ENCODE measurements around the gene DCDC2C. TPM values are rescaled to one million over a fixed set of nuclear protein-coding genes. Genes with fewer than 3 reads are reported as not detected.

DCDC2C gene
- total RNA-seq, 8 experiments from 2014 or later = not detected

- H3K4me3 ChIP-seq = no peak overlapping the region
- ATAC-seq (replicated peaks in 6 of 8) = no peak
- 25 to 97% (median 72%) methylated on average over 3 to 8 of the region's 8 CpGs; no CpG with 5 or more reads in 1 of the 10 experiments for WGBS, 10 experiments
- in situ Hi-C loops (cut with MboI; ENCODE audit: low pct_unique_long_range_greater_than_20kb in 2 of 9, low sequenced_read_pairs in 9 of 9, unreplicated experiment in 9 of 9) = no loop called here
- peaks cover 8 to 9% of the 10 kb centered on the region in 2 donors for H3K4me1 ChIP-seq (replicated peaks in 1 of 2)
- H3K27ac ChIP-seq = no peak overlapping the region
Measured at GRCh38 chr2:3664925-3665324, 38.5 kb upstream of the DCDC2C start.

- H3K27ac ChIP-seq = peak overlapping the region; percentile 47 to 49
- WGBS, 10 experiments = 30 to 100% (median 68%) methylated on average over 1 to 15 of the region's 16 CpGs; no CpG with 5 or more reads in 3 of the 10 experiments
- no peak overlapping the region for H3K4me3 ChIP-seq
- ATAC-seq (replicated peaks in 6 of 8) = peak in 3 of 8 experiments; percentile 24 to 37 (median 31)
- peaks cover 6 to 8% of the 10 kb centered on the region in 2 donors for H3K4me1 ChIP-seq (replicated peaks in 1 of 2)
- in situ Hi-C loops (cut with MboI; ENCODE audit: low pct_unique_long_range_greater_than_20kb in 2 of 9, low sequenced_read_pairs in 9 of 9, unreplicated experiment in 9 of 9) = no loop called here
Measured at GRCh38 chr2:3665886-3666612, 37.3 kb upstream of the DCDC2C start.

- H3K4me1 ChIP-seq (replicated peaks in 1 of 2) = peaks cover 6 to 8% of the 10 kb centered on the region in 2 donors
- ATAC-seq (replicated peaks in 6 of 8) = peak in 1 of 8 experiments; percentile 14
- H3K27ac ChIP-seq = peak overlapping the region; percentile 47 to 49
- 30 to 100% (median 88%) methylated on average over 3 to 10 of the region's 18 CpGs; no CpG with 5 or more reads in 3 of the 10 experiments for WGBS, 10 experiments
- no peak overlapping the region for H3K4me3 ChIP-seq
- in situ Hi-C loops (cut with MboI; ENCODE audit: low pct_unique_long_range_greater_than_20kb in 2 of 9, low sequenced_read_pairs in 9 of 9, unreplicated experiment in 9 of 9) = no loop called here
Measured at GRCh38 chr2:3666613-3666975, 36.8 kb upstream of the DCDC2C start.

GRCh38 chr2:3667151-3667631 is 36.2 kb upstream of the DCDC2C start:
- H3K4me1 ChIP-seq (replicated peaks in 1 of 2) = peaks cover 6 to 8% of the 10 kb centered on the region in 2 donors
- no peak overlapping the region for H3K4me3 ChIP-seq
- no peak for ATAC-seq (replicated peaks in 6 of 8)
- 12 to 100% (median 91%) methylated on average over 1 to 13 of the region's 23 CpGs; no CpG with 5 or more reads in 1 of the 10 experiments for WGBS, 10 experiments
- in situ Hi-C loops (cut with MboI; ENCODE audit: low pct_unique_long_range_greater_than_20kb in 2 of 9, low sequenced_read_pairs in 9 of 9, unreplicated experiment in 9 of 9) = no loop called here
- H3K27ac ChIP-seq = no peak overlapping the region

DNA sequence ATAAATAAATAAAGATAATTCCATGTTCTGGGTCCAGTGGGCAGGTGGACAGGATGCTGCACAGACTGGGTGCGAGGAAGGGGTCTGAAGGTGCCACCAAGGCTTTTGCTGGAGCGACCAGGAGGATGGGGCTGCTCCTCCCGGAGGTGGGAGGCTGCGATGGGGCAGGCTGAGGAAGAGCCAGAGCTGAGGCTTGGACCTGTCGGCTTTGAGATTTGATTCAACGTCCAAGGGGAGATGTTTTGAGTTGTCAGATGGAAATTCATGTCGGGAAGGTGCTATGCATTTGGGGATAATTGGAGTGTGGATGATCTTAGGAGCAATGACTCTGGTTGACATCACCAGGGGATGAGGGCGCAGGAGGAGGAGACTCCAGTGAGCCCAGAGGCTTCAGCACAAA is 33.7 kb upstream of the DCDC2C start:
- no peak overlapping the region for H3K27ac ChIP-seq
- H3K4me3 ChIP-seq = no peak overlapping the region
- peaks cover 6 to 8% of the 10 kb centered on the region in 2 donors for H3K4me1 ChIP-seq (replicated peaks in 1 of 2)
- in situ Hi-C loops (cut with MboI; ENCODE audit: low pct_unique_long_range_greater_than_20kb in 2 of 9, low sequenced_read_pairs in 9 of 9, unreplicated experiment in 9 of 9) = no loop called here
- ATAC-seq (replicated peaks in 6 of 8) = no peak
- 40 to 100% (median 80%) methylated on average over 1 to 7 of the region's 8 CpGs; no CpG with 5 or more reads in 5 of the 10 experiments for WGBS, 10 experiments

GRCh38 chr2:3670376-3670775 is 33.0 kb upstream of the DCDC2C start:
- no peak for ATAC-seq (replicated peaks in 6 of 8)
- Histone ChIP-seq H3K4me3 (no peak overlapping the region), H3K4me1 (replicated peaks in 1 of 2) (peaks cover 6 to 8% of the 10 kb centered on the region in 2 donors), H3K27ac (no peak overlapping the region)
- in situ Hi-C loops (cut with MboI; ENCODE audit: low pct_unique_long_range_greater_than_20kb in 2 of 9, low sequenced_read_pairs in 9 of 9, unreplicated experiment in 9 of 9) = no loop called here
- 50 to 100% (median 66%) methylated on average over 1 to 7 of the region's 15 CpGs; no CpG with 5 or more reads in 4 of the 10 experiments for WGBS, 10 experiments

GRCh38 chr2:3670941-3671340 is 32.4 kb upstream of the DCDC2C start:
- in situ Hi-C loops (cut with MboI; ENCODE audit: low pct_unique_long_range_greater_than_20kb in 2 of 9, low sequenced_read_pairs in 9 of 9, unreplicated experiment in 9 of 9) = no loop called here
- no peak for ATAC-seq (replicated peaks in 6 of 8)
- peaks cover 5 to 6% of the 10 kb centered on the region in 2 donors for H3K4me1 ChIP-seq (replicated peaks in 1 of 2)
- 22 to 100% (median 63%) methylated on average over 2 to 5 of the region's 11 CpGs; no CpG with 5 or more reads in 4 of the 10 experiments for WGBS, 10 experiments
- no peak overlapping the region for H3K27ac ChIP-seq
- H3K4me3 ChIP-seq = no peak overlapping the region

DNA sequence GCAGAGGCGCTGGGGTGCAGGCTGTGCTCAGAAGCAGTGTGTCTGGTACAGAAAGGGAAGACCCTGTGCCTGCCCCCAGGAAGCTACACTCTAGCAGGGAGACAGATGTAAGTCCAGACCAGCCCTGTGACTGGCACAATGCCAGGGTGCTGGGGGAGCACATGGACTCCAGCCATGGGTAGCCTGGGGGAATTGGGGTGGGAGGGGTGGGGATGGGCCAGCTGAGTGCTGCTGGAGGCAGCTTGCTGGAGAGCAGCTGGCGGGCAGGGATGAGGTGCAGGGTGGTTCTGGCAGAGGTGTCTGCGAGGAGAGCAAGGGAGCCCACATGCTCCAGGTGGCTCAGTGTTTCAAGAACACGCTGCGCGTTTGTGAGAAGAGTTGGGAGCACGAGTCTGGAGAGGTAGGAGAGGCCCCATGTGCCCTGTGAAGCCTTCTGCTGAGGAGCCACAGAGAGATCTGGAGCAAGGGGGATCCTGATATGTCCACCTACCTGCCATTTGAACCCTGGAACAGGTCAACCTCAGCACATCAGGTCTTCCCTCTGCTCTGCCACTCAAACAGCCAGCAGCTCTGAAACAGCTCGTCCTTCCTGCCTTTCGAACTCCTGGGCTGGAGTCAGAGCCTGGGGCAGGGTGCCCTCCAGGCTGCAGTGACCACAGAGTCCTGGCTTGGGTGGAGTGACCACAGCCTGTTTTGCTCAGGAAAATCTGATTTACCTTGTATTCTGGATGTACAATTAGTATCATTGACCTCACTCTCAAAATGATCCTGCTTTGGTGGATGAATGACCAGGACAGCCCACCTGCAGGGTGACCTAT is 30.3 kb upstream of the DCDC2C start:
- 40% methylated on average over 1 of the region's 9 CpGs; no CpG with 5 or more reads in 9 of the 10 experiments for WGBS, 10 experiments
- no peak overlapping the region for H3K27ac ChIP-seq
- in situ Hi-C loops (cut with MboI; ENCODE audit: low pct_unique_long_range_greater_than_20kb in 2 of 9, low sequenced_read_pairs in 9 of 9, unreplicated experiment in 9 of 9) = no loop called here

GRCh38 chr2:3674066-3674845 is 29.1 kb upstream of the DCDC2C start:
- in situ Hi-C loops (cut with MboI; ENCODE audit: low pct_unique_long_range_greater_than_20kb in 2 of 9, low sequenced_read_pairs in 9 of 9, unreplicated experiment in 9 of 9) = no loop called here
- H3K4me1 ChIP-seq (replicated peaks in 1 of 2) = no peaks in the 10 kb centered on the region
- no peak overlapping the region for H3K27ac ChIP-seq
- no peak overlapping the region for H3K4me3 ChIP-seq
- ATAC-seq (replicated peaks in 6 of 8) = no peak
- WGBS, 10 experiments = 0 to 100% (median 87%) methylated on average over 2 to 9 of the region's 9 CpGs; no CpG with 5 or more reads in 1 of the 10 experiments

More for the DNA sequence above, 30.3 kb upstream of the DCDC2C start:
- Histone ChIP-seq H3K4me3 (no peak overlapping the region), H3K4me1 (replicated peaks in 1 of 2) (no peaks in the 10 kb centered on the region)
- peak in 3 of 8 experiments; percentile 68 to 78 (median 75) for ATAC-seq (replicated peaks in 6 of 8)

DNA sequence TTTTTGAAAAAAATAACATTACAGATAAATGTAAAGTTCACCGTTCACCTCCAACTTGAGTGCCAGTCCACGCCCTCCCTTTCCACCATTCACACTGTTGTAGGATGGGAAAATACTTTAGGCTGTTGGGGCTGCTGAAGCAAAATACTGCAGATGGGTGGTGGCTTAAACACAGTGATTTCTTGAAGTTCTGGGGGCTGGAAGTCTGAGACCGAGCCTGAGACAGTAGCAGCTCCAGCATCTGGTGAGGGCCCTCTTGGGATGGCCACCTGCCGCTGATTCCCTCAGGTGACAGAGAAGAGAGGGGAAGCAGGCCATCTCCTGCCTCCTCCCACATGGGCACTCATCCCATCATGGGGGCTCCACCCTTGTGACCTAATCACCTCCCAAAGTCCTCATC is 27.7 kb upstream of the DCDC2C start:
- no peak overlapping the region for H3K4me3 ChIP-seq
- no peak overlapping the region for H3K27ac ChIP-seq
- no peaks in the 10 kb centered on the region for H3K4me1 ChIP-seq (replicated peaks in 1 of 2)
- ATAC-seq (replicated peaks in 6 of 8) = no peak
- in situ Hi-C loops (cut with MboI; ENCODE audit: low pct_unique_long_range_greater_than_20kb in 2 of 9, low sequenced_read_pairs in 9 of 9, unreplicated experiment in 9 of 9) = no loop called here
- WGBS, 10 experiments = 70 to 100% (median 100%) methylated on average over 1 to 4 of the region's 4 CpGs; no CpG with 5 or more reads in 5 of the 10 experiments

DNA sequence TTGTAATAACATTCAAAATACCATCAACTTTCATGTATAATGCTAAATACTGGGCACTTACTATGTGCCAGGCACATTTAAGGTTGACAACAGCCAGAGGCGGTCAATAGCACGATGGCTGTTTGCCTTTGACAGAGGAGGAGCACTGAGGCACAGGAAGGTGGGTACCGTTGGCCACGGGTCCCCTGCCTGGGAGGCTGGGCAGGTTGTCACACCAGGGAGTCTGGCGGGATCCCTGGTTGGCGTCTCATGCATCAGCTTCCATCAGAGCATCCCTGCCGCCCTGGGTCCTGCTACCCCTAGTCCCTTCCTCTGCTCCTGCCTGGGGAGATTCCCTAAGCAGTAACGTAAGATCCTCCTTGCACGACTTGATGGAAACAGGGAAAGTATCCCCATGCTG is 25.9 kb upstream of the DCDC2C start:
- WGBS, 10 experiments = 44 to 100% (median 67%) methylated on average over 1 to 3 of the region's 9 CpGs; no CpG with 5 or more reads in 3 of the 10 experiments
- Histone ChIP-seq H3K27ac (no peak overlapping the region), H3K4me1 (replicated peaks in 1 of 2) (no peaks in the 10 kb centered on the region), H3K4me3 (no peak overlapping the region)
- ATAC-seq (replicated peaks in 6 of 8) = no peak
- in situ Hi-C loops (cut with MboI; ENCODE audit: low pct_unique_long_range_greater_than_20kb in 2 of 9, low sequenced_read_pairs in 9 of 9, unreplicated experiment in 9 of 9) = no loop called here

- ATAC-seq (replicated peaks in 6 of 8) = no peak
- WGBS, 10 experiments = 16 to 95% (median 75%) methylated on average over 3 to 9 of the region's 9 CpGs; no CpG with 5 or more reads in 3 of the 10 experiments
- no peak overlapping the region for H3K27ac ChIP-seq
- H3K4me3 ChIP-seq = no peak overlapping the region
- H3K4me1 ChIP-seq (replicated peaks in 1 of 2) = no peaks in the 10 kb centered on the region
- in situ Hi-C loops (cut with MboI; ENCODE audit: low pct_unique_long_range_greater_than_20kb in 2 of 9, low sequenced_read_pairs in 9 of 9, unreplicated experiment in 9 of 9) = no loop called here
Measured at GRCh38 chr2:3678212-3678611, 25.2 kb upstream of the DCDC2C start.
